Upper lobe of left lung (tissue), 6 donors: ENCODE measurements around the gene KDM4D. TPM values are rescaled to one million over a fixed set of nuclear protein-coding genes. Genes with fewer than 3 reads are reported as not detected.
"Not testable (repeated sequence)": the region's sequence is repeated elsewhere in the genome, so short reads cannot be mapped to it uniquely, and the experiment has no call there.

ENCODE experiments used
- ATAC-seq, 2 donors: fragments of 200-7000 bp; cut with Tn5 transposase; one replicate each; pipeline ENCODE4 v1.9.1; 2022; ENCODE audit warnings: mild to moderate bottlenecking in 2 of 2, moderate library complexity in 2 of 2; ENCODE audit not compliant: low FRiP score in 2 of 2
- DNase-seq, 2 donors: peaks; one replicate each; pipeline ENCODE4 v3.0.0-alpha.2; 2019 to 2020
- H3K27ac ChIP-seq, 4 donors: fragments of 200-600 bp; sonication (generic); one replicate each; pipeline ENCODE4 v1.5.1; 2016 to 2019
- H3K27me3 ChIP-seq, 4 donors: fragments of 200-600 bp; sonication (generic); one replicate each; pipeline ENCODE4 v1.5.1; 2017 to 2019
- H3K36me3 ChIP-seq, 4 donors: fragments of 200-600 bp; sonication (generic); one replicate each; pipeline ENCODE4 v1.5.1; 2016 to 2019
- H3K4me1 ChIP-seq, 4 donors: fragments of 200-600 bp; sonication (generic); one replicate each; pipeline ENCODE4 v1.5.1; 2018 to 2019
- H3K4me3 ChIP-seq, 4 donors: fragments of 200-600 bp; sonication (generic); one replicate each; pipeline ENCODE4 v1.5.1; 2017 to 2019; ENCODE audit warnings: mild to moderate bottlenecking in 2 of 4, moderate library complexity in 1 of 4
- H3K9me3 ChIP-seq, 4 donors: fragments of 200-600 bp; sonication (generic); one replicate each; pipeline ENCODE4 v1.5.1; 2018 to 2019
- CTCF ChIP-seq, 6 experiments: fragments of 450-650 bp in 4 of 6; fragments of 200-600 bp in 2 of 6; sonication (generic) in 2 of 6; IDR thresholded peaks; one replicate each; pipeline ENCODE4 v1.5.1; 2016 to 2019; ENCODE audit warnings: antibody characterized with exemption in 6 of 6
- EP300 ChIP-seq, 4 donors: sonication (generic); formaldehyde crosslinking; IDR thresholded peaks; one replicate each; pipeline ENCODE4 v1.5.1; 2017; ENCODE audit warnings: antibody characterized with exemption in 4 of 4, control low read depth in 2 of 4
- POLR2A ChIP-seq, 4 donors: fragments of 450-650 bp; IDR thresholded peaks; one replicate each; pipeline ENCODE4 v1.5.1; 2016 to 2017; ENCODE audit warnings: antibody characterized with exemption in 4 of 4, mild to moderate bottlenecking in 2 of 4
- POLR2AphosphoS5 ChIP-seq, 2 donors: sonication (generic); formaldehyde crosslinking; IDR thresholded peaks; one replicate each; pipeline ENCODE4 v1.5.1; 2017; ENCODE audit warnings: antibody characterized with exemption in 2 of 2
- WGBS, 2 donors: methylation state at CpG; one replicate each; pipeline ENCODE4 v1.1.5; 2017 to 2018; 5-methylcytosine and 5-hydroxymethylcytosine counted together
- total RNA-seq, 6 donors: library from RNA; depleted of rRNA in 4 of 6; stranded (reverse); fragments of >200 nt in 4 of 6; gene quantifications; one replicate each; pipeline versions ENCODE4 v1.1.0 to v1.2.1, GENCODE V29; 2016 to 2021
- donor health status: DM: no; HTN: no; CAD: no; lungs with moderate emphysema.
- donor health status: DM: no; HTN: yes; CAD: no; lungs with severe emphysema.

KDM4D gene
- total RNA-seq, 6 donors from 2014 or later: 0.20 to 0.74 (median 0.59) TPM; not detected in 2

DNA sequence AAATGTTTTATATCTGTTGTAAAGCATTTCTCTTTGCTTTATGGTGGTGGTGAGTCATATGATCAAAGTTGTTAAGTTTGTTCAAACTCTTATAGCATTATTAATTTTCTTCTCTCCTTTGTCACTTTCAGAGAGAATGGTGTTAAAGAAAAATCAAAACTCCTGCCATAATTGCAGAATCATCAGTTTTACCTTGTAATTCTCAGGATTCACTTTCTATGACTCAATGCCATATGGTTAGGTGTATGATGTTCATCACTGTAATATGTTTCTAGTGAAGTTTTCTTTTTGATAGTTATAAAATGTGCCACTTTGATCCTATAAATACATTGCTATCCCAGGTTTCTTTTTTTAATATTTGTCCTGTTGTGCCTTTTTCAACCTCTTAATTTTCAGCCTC is 37.9 kb downstream of the KDM4D start:
- Histone ChIP-seq H3K36me3 (no peaks in the 10 kb centered on the region), H3K4me1 (no peaks in the 10 kb centered on the region), H3K27ac (no peak overlapping the region), H3K9me3 (no peaks in the 10 kb centered on the region), H3K4me3 (no peak overlapping the region), H3K27me3 (no peaks in the 10 kb centered on the region)
- ATAC-seq (no peak), DNase-seq (no peak)
- TF ChIP-seq CTCF (IDR thresholded peaks at IDR 0.05) (no peak), EP300 (IDR thresholded peaks at IDR 0.05) (no peak), POLR2A (IDR thresholded peaks at IDR 0.05) (no peak), POLR2AphosphoS5 (IDR thresholded peaks at IDR 0.05) (no peak)

- no peak for TF ChIP-seq CTCF (IDR thresholded peaks at IDR 0.05)
- no peak for TF ChIP-seq EP300 (IDR thresholded peaks at IDR 0.05)
- no peak for TF ChIP-seq POLR2A (IDR thresholded peaks at IDR 0.05)
- no peak for TF ChIP-seq POLR2AphosphoS5 (IDR thresholded peaks at IDR 0.05)
- H3K4me3 ChIP-seq: no peak overlapping the region
- no peak overlapping the region for H3K27ac ChIP-seq
- no peaks in the 10 kb centered on the region for H3K27me3 ChIP-seq
- 91 to 97% methylated on average over 12 of the region's 12 CpGs for WGBS, 2 donors
- no peaks in the 10 kb centered on the region for H3K4me1 ChIP-seq
- no peaks in the 10 kb centered on the region for H3K9me3 ChIP-seq
- H3K36me3 ChIP-seq: no peaks in the 10 kb centered on the region
- ATAC-seq: peak in 1 of 2 donors; percentile 30
- DNase-seq: no peak
These were observed 40.8 kb downstream of the KDM4D start for GRCh38 chr11:95014184-95014821.

DNA sequence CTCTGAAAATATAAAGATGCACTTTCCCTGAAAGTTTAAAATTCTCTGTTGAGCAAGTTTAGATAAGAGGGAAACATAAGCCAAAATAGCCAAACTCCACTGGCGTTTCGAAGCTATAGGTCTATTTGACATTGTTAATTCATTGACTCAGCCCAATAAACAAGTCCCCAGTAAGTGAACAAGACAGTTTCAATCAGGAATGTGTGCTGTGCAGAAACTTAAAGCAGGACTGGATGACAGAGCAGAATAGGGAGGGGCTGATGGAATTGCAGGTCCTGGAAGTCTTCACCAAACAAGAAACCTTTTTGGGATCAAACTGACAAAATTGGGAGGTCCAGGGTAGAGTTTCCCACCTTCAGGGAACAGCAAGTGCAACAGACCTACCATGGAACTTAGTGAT is 42.6 kb downstream of the KDM4D start:
- no peak for DNase-seq
- WGBS, 2 donors: 75% methylated on average over 2 of the region's 2 CpGs
- Histone ChIP-seq H3K4me1 (no peaks in the 10 kb centered on the region), H3K9me3 (no peaks in the 10 kb centered on the region), H3K4me3 (no peak overlapping the region), H3K27me3 (no peaks in the 10 kb centered on the region), H3K36me3 (no peaks in the 10 kb centered on the region), H3K27ac (no peak overlapping the region)
- no peak for ATAC-seq
- TF ChIP-seq POLR2A (IDR thresholded peaks at IDR 0.05) (no peak), EP300 (IDR thresholded peaks at IDR 0.05) (no peak), CTCF (IDR thresholded peaks at IDR 0.05) (no peak), POLR2AphosphoS5 (IDR thresholded peaks at IDR 0.05) (no peak)

DNA sequence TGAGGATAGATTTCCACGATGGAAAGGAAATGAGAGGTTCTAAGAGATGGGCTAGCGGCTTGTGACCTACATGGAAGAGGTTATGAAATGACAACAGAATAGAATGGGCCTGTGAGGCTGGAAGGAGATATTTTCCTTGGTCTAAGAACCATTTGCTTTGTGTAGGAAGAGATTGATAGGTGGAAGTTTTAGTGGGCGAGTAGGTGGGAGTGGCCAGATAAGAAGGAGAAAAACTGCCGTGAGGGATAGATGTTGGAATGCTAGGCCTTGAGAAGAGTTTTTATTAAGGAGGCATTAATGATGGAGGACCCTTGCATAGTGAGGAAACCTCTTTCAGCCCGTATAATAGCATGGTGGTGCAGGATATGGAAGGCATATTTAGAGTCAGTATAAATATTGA is 48.0 kb downstream of the KDM4D start:
- not testable (repeated sequence) for H3K27me3 ChIP-seq, H3K4me1 ChIP-seq, H3K9me3 ChIP-seq, ATAC-seq, H3K36me3 ChIP-seq, H3K27ac ChIP-seq, DNase-seq, H3K4me3 ChIP-seq
- 86 to 90% methylated on average over 5 of the region's 5 CpGs for WGBS, 2 donors

DNA sequence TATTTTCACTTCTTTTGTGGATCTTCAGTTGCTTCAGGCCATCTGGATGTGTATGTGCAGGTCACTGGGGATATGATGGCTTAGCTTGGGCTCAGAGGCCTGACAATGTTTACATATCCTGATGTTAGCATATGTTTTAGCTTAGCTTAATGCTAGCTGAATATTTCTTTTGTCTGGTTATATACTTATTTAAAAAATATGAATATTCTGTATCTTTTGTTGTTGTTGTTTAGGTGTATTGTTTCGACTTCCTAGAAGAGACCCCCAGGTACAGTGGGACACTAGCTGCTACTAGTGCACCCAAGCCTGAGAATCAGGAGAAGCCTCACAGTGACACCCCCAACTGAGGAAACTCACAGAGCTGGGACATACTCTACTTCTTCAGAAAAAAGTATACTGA is 51.4 kb downstream of the KDM4D start, which contains the start of gene KDM4E:
Gene KDM4E, plus strand, starts transcription at position 301 of the 400 bp plus-strand sequence. CDS start 300 bp downstream, outside the sequence.
- ATAC-seq: no peak
- TF ChIP-seq CTCF (IDR thresholded peaks at IDR 0.05): no peak
- no peak for TF ChIP-seq EP300 (IDR thresholded peaks at IDR 0.05)
- no peak for TF ChIP-seq POLR2A (IDR thresholded peaks at IDR 0.05)
- TF ChIP-seq POLR2AphosphoS5 (IDR thresholded peaks at IDR 0.05): no peak
- 92 to 96% methylated on average over 1 of the region's 1 CpG for WGBS, 2 donors

GRCh38 chr11:95025594-95025993 is 52.1 kb downstream of the KDM4D start:
- not testable (repeated sequence) for H3K4me3 ChIP-seq, H3K36me3 ChIP-seq, H3K9me3 ChIP-seq, ATAC-seq, H3K27ac ChIP-seq, H3K4me1 ChIP-seq, DNase-seq, H3K27me3 ChIP-seq
- 85 to 97% methylated on average over 5 to 8 of the region's 9 CpGs for WGBS, 2 donors

More for the DNA sequence above, 51.4 kb downstream of the KDM4D start, which contains the start of gene KDM4E:
- Histone ChIP-seq H3K27ac (no peak within 1 kb of the TSS), H3K4me3 (no peak within 1 kb of the TSS), H3K9me3 (no peaks in the 10 kb centered on the region), H3K36me3 (no peaks in the 10 kb centered on the region), H3K27me3 (no peaks in the 10 kb centered on the region), H3K4me1 (no peaks in the 10 kb centered on the region)
- no peak for DNase-seq
